HepG2 (cell line): ENCODE results near the gene ICAM5. TPM values are rescaled to one million over a fixed set of nuclear protein-coding genes. Genes with fewer than 3 reads are reported as not detected.

Experiments
- ATAC-seq: fragments of 200-7000 bp; cut with Tn5 transposase; 3 replicates; pipeline ENCODE4 v1.9.1; 2020; ENCODE audit warnings: mild to moderate bottlenecking, moderate library complexity
- BruUV-seq: library from RNA; stranded (reverse); fragments of 400-500 nt; replicated peaks from 2 replicates; lab custom pipeline; 2021; lab: Mats Ljungman, UMichigan
- CTCF ChIA-PET: fragments of 300-600 bp; formaldehyde crosslinking; extraction: SDS; loops from one replicate; lab custom pipeline; 2021; ENCODE audit warnings: low total read pairs, inconsistent platforms, low intra/inter-chr PET ratio; lab: Yijun Ruan, JAX
- POLR2A ChIA-PET: fragments of 350-600 bp; sonication (Branson Sonifier 250); formaldehyde crosslinking; loops from one replicate; lab custom pipeline; 2020; ENCODE audit warnings: antibody characterized with exemption, inconsistent platforms; lab: Yijun Ruan, JAX
- DNase-seq: peaks from one replicate; pipeline ENCODE4 v3.0.0-alpha.2; 2015; ENCODE audit warnings: low spot score
- FAIRE-seq: peaks from 3 replicates; lab custom pipeline; 2011; peaks lifted over from hg19 to GRCh38; lab: Jason Lieb, UNC
- H2AFZ ChIP-seq: one replicate; pipeline ENCODE4 v1.6.1; 2011; ENCODE audit warnings: low read length, inconsistent platforms
- H3K27ac ChIP-seq: fragments of 300-600 bp; 3 replicates; pipeline ENCODE4 v1.8.0; 2011; ENCODE audit warnings: mixed run types, mild to moderate bottlenecking, mixed read lengths, low read length, inconsistent platforms; ENCODE audit not compliant: insufficient read depth; ENCODE audit errors: extremely low read length
- H3K27me3 ChIP-seq, 2 experiments: fragments of 200-600 bp in 1 of 2; 2 replicates in 1 of 2; 3 replicates in 1 of 2; pipeline versions ENCODE4 v1.6.0 to v1.8.0; 2011; ENCODE audit warnings: low read length in 2 of 2, mild to moderate bottlenecking in 2 of 2, moderate library complexity in 2 of 2, inconsistent platforms in 1 of 2; ENCODE audit not compliant: insufficient read depth in 2 of 2, control insufficient read depth in 1 of 2
- H3K36me3 ChIP-seq, 2 experiments: fragments of 200-600 bp in 1 of 2; replicated peaks in 1 of 2; 2 replicates in 1 of 2; 3 replicates in 1 of 2; pipeline versions ENCODE4 v1.5.1 to v1.8.0; 2011; ENCODE audit warnings: low read length in 2 of 2, inconsistent platforms in 1 of 2; ENCODE audit not compliant: insufficient read depth in 2 of 2, control insufficient read depth in 1 of 2
- H3K4me1 ChIP-seq: 2 replicates; pipeline ENCODE4 v1.5.1; 2012; ENCODE audit warnings: low read length, inconsistent platforms; ENCODE audit not compliant: insufficient read depth
- H3K4me2 ChIP-seq: 2 replicates; pipeline ENCODE4 v1.6.0; 2011; ENCODE audit warnings: low read depth, low read length, inconsistent platforms
- H3K4me3 ChIP-seq, 3 experiments: fragments of 200-600 bp in 1 of 3; sonication (generic), shearing (Covaris generic) in 1 of 3; replicated peaks in 1 of 3; 2 replicates each; pipeline ENCODE4 v1.5.1; 2011 to 2016; ENCODE audit warnings: low read length in 3 of 3, inconsistent platforms in 2 of 3, low read depth in 2 of 3, mild to moderate bottlenecking in 2 of 3, control low read depth in 1 of 3, mixed read lengths in 1 of 3; ENCODE audit not compliant: insufficient read depth in 1 of 3
- H3K79me2 ChIP-seq: one replicate; pipeline ENCODE4 v1.6.1; 2011; ENCODE audit warnings: low read length, inconsistent platforms; ENCODE audit not compliant: insufficient read depth
- H3K9ac ChIP-seq: 2 replicates; pipeline ENCODE4 v1.6.0; 2011; ENCODE audit warnings: mild to moderate bottlenecking, low read depth, low read length, inconsistent platforms; ENCODE audit not compliant: insufficient read depth
- H3K9me3 ChIP-seq: 2 replicates; pipeline ENCODE4 v1.5.1; 2012; ENCODE audit warnings: mild to moderate bottlenecking, low read length
- H4K20me1 ChIP-seq: 2 replicates; pipeline ENCODE4 v1.6.0; 2011; ENCODE audit warnings: inconsistent platforms, mild to moderate bottlenecking, low read length, moderate library complexity; ENCODE audit not compliant: insufficient read depth
- CEBPZ ChIP-seq: IDR thresholded peaks from 2 replicates; pipeline ENCODE4 v1.6.1; 2012; ENCODE audit warnings: low read length, improper control_type of control experiment
- FOXO4 ChIP-seq: sonication (generic); formaldehyde crosslinking; conservative IDR thresholded peaks from 2 replicates; pipeline ENCODE4 v1.8.1; 2023; ENCODE audit warnings: missing genetic modification reagents
- IKZF4 ChIP-seq: sonication (generic); formaldehyde crosslinking; IDR thresholded peaks from 2 replicates; pipeline ENCODE4 v1.5.1; 2020; ENCODE audit warnings: borderline replicate concordance, mild to moderate bottlenecking, low read depth, missing genetic modification reagents; ENCODE audit errors: not compliant biosample characterization
- IRF1 ChIP-seq: sonication (generic); formaldehyde crosslinking; IDR thresholded peaks from 2 replicates; pipeline ENCODE4 v1.4.0; 2020; ENCODE audit warnings: low read depth, mild to moderate bottlenecking, missing genetic modification reagents
- MEIS2 ChIP-seq: sonication (generic); formaldehyde crosslinking; IDR thresholded peaks from 2 replicates; pipeline ENCODE4 v1.9.0; 2021; ENCODE audit warnings: mild to moderate bottlenecking, missing genetic modification reagents
- SIX1 ChIP-seq: sonication (generic); formaldehyde crosslinking; IDR thresholded peaks from 2 replicates; pipeline ENCODE4 v1.4.0; 2020; ENCODE audit warnings: missing genetic modification reagents, borderline replicate concordance
- SP2 ChIP-seq: sonication (generic); formaldehyde crosslinking; IDR thresholded peaks from 2 replicates; pipeline ENCODE4 v1.5.1; 2020; ENCODE audit warnings: mild to moderate bottlenecking, missing genetic modification reagents
- THAP9 ChIP-seq: sonication (generic); formaldehyde crosslinking; IDR thresholded peaks from 2 replicates; pipeline ENCODE4; 2020; ENCODE audit warnings: missing genetic modification reagents, mild to moderate bottlenecking, borderline replicate concordance
- ZFP90 ChIP-seq: sonication (generic); formaldehyde crosslinking; IDR thresholded peaks from 2 replicates; pipeline ENCODE4 v1.8.0; 2022; ENCODE audit warnings: missing genetic modification reagents, mild to moderate bottlenecking, inconsistent platforms, borderline replicate concordance
- ZSCAN9 ChIP-seq: IDR thresholded peaks from 2 replicates; pipeline ENCODE4 v1.6.1; 2016; ENCODE audit warnings: borderline replicate concordance
- WGBS: methylation state at CpG from one replicate; pipeline ENCODE4 v1.1.6; 2017; ENCODE audit warnings: low lambda C conversion rate; 5-methylcytosine and 5-hydroxymethylcytosine counted together
- in situ Hi-C: cut with HindIII; loops from 2 replicates; pipeline ENCODE4 v1.10.0; 2017; ENCODE audit warnings: low pct_unique_long_range_greater_than_20kb; ENCODE audit not compliant: extremely low pct_ligation_motif_present
- intact Hi-C: fragments of 100-400 bp; cut with micrococcal nuclease; formaldehyde crosslinking; loops from one replicate; pipeline ENCODE4 v1.10.0; 2022; ENCODE audit not compliant: unreplicated experiment
- polyA plus RNA-seq, 8 experiments: library from polyadenylated mRNA; depleted of rRNA in 3 of 8; stranded (reverse) in 7 of 8; unstranded in 1 of 8; fragments of >200 nt; fragmentation: Illumina TruSeq in 4 of 8; extraction: Trizol in 4 of 8; gene quantifications; 2 replicates each; pipeline versions ENCODE4 v1.2.1 to v1.2.3, GENCODE V29; 2011 to 2016; ENCODE audit warnings: low read depth in 4 of 8, missing spikeins in 1 of 8, mixed read lengths in 1 of 8; ENCODE audit not compliant: insufficient read depth in 1 of 8
- total RNA-seq, 5 experiments: library from RNA; depleted of rRNA; stranded (reverse); fragments of >200 nt; fragmentation: Illumina TruSeq; extraction: Trizol; gene quantifications; 2 replicates each; pipeline ENCODE4 v1.2.3, GENCODE V29; 2016; ENCODE audit warnings: low read depth in 1 of 5

ICAM5 gene
- total and polyA plus RNA-seq, 2 of the 13 experiments (the other 11 are each of a cell fraction or from before 2014, with no cell fraction given): 0.46 to 1.6 TPM

- ATAC-seq (peak; percentile 1; the same call in 1 of the 3 replicates), DNase-seq (no peak), FAIRE-seq (no peak)
- Histone ChIP-seq H3K9ac (peak overlapping the region; percentile 28; the same call in 1 of the 2 replicates), H4K20me1 (0 out of 2 replicates have a peak, but pooled peaks cover 2% of the 10 kb centered on the region), H3K36me3 (peaks cover 1 to 2% of the 10 kb centered on the region in 2 experiments; a peak in 3 of 5 replicates), H3K4me2 (peak overlapping the region; percentile 97), H3K4me3 (peak overlapping the region; percentile 52 to 79 (median 62); a peak in 4 of 6 replicates), H3K27ac (no peak overlapping the region), H2AFZ (no peak overlapping the region), H3K9me3 (no peaks in the 10 kb centered on the region), H3K4me1 (peaks cover 75% of the 10 kb centered on the region), H3K79me2 (no peaks in the 10 kb centered on the region), H3K27me3 (peaks cover 0 to 20% of the 10 kb centered on the region in 2 experiments; a peak in 3 of 5 replicates)
- no TSS peak for BruUV-seq
- 2% methylated on average over 30 of the region's 30 CpGs for WGBS
- intact Hi-C loops (no loop called here), in situ Hi-C loops (no loop called here)
- CTCF ChIA-PET: no interaction called here
- POLR2A ChIA-PET: interaction anchor here (1.5 to 7.3 kb wide), 5 partner anchors 19 to 92 kb away, joined by 3 to 149 read pairs (median 5); partner anchors contain the start of genes ICAM1 and RAVER1
- TF ChIP-seq MEIS2 (no peak), ZFP90 (0 out of 2 replicates have a peak, but pooled peaks have one; percentile 36), CEBPZ (no peak), IKZF4 (CRISPR knock-in tag) (no peak), ZSCAN9 (CRISPR knock-in tag) (no peak), THAP9 (CRISPR knock-in tag) (0 out of 2 replicates have a peak, but pooled peaks have one; percentile 13), SIX1 (CRISPR knock-in tag) (no peak), FOXO4 (CRISPR knock-in tag) (0 out of 2 replicates have a peak, but pooled peaks have one; percentile 7), IRF1 (no peak), SP2 (CRISPR knock-in tag) (0 out of 2 replicates have a peak, but pooled peaks have one; percentile 11)
Observed at GRCh38 chr19:10290357-10290875, 664 bp downstream of the ICAM5 start.
